Liver (tissue), 3 donors: ENCODE measurements around the gene RARG.

Source experiments
- FOXA2 ChIP-seq: IDR thresholded peaks from 2 replicates; pipeline ENCODE4 v1.6.1; 2016; ENCODE audit warnings: antibody characterized with exemption
- GABPA ChIP-seq, 2 donors: IDR thresholded peaks in 1 of 2; conservative IDR thresholded peaks in 1 of 2; 2 replicates each; pipeline ENCODE4 v1.6.1; 2016; ENCODE audit warnings: antibody characterized with exemption in 2 of 2, mild to moderate bottlenecking in 1 of 2, moderate library complexity in 1 of 2
- JUND ChIP-seq, 2 donors: IDR thresholded peaks; 2 replicates each; pipeline ENCODE4 v1.6.1; 2016; ENCODE audit warnings: antibody characterized with exemption in 2 of 2
- NR2F2 ChIP-seq: IDR thresholded peaks from 2 replicates; pipeline ENCODE4 v1.6.1; 2016; ENCODE audit warnings: antibody characterized with exemption
- RAD21 ChIP-seq, 2 donors: IDR thresholded peaks; 2 replicates each; pipeline ENCODE4 v1.6.1; 2016; ENCODE audit warnings: antibody characterized with exemption in 2 of 2, mild to moderate bottlenecking in 2 of 2
- TAF1 ChIP-seq: conservative IDR thresholded peaks from 2 replicates; pipeline ENCODE4 v1.6.1; 2016; ENCODE audit warnings: antibody characterized with exemption, mild to moderate bottlenecking
- YY1 ChIP-seq: IDR thresholded peaks from 2 replicates; pipeline ENCODE4 v1.6.1; 2016; ENCODE audit warnings: antibody characterized with exemption, mild to moderate bottlenecking
- TF ChIP-seq, protein P1 (sequence below): fragments of 150-350 bp; IDR thresholded peaks from 2 replicates; pipeline ENCODE4 v1.5.1; 2017; ENCODE audit warnings: improper control_type of control experiment, low read depth, low read length; ENCODE audit not compliant: missing input control
- TF ChIP-seq, protein P2 (sequence below): IDR thresholded peaks from 2 replicates; pipeline ENCODE4 v1.6.1; 2016; ENCODE audit warnings: antibody characterized with exemption
- TF ChIP-seq, protein P3 (sequence below): IDR thresholded peaks from 2 replicates; pipeline ENCODE4 v1.6.1; 2016; ENCODE audit warnings: antibody characterized with exemption, mild to moderate bottlenecking
- TF ChIP-seq, protein P4 (sequence below): IDR thresholded peaks from 2 replicates; pipeline ENCODE4 v1.6.1; 2016; ENCODE audit warnings: antibody characterized with exemption
- donor health status: healthy.
- donor health status: healthy.

DNA sequence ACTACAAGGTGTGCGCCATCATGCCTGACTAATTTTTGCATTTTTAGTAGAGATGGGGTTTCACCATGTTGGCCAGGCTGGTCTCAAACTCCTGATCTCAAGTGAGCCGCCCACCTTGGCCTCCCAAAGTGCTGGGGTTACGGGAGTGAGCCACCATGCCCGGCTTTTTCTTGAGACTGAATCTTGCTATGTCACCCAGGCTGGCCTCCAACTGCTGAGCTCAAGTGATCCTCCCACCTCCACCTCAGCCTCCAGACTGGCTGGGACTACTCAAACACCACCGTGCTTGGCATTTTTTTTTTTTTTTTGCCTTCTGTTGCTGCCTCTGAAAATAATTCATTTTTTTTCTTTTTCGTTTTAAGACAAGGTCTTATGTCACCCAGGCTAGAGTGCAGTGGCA is 27.9 kb upstream of the RARG start:
- TF ChIP-seq, protein P1, sequence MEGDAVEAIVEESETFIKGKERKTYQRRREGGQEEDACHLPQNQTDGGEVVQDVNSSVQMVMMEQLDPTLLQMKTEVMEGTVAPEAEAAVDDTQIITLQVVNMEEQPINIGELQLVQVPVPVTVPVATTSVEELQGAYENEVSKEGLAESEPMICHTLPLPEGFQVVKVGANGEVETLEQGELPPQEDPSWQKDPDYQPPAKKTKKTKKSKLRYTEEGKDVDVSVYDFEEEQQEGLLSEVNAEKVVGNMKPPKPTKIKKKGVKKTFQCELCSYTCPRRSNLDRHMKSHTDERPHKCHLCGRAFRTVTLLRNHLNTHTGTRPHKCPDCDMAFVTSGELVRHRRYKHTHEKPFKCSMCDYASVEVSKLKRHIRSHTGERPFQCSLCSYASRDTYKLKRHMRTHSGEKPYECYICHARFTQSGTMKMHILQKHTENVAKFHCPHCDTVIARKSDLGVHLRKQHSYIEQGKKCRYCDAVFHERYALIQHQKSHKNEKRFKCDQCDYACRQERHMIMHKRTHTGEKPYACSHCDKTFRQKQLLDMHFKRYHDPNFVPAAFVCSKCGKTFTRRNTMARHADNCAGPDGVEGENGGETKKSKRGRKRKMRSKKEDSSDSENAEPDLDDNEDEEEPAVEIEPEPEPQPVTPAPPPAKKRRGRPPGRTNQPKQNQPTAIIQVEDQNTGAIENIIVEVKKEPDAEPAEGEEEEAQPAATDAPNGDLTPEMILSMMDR, result no peak
- TF ChIP-seq, protein P2, sequence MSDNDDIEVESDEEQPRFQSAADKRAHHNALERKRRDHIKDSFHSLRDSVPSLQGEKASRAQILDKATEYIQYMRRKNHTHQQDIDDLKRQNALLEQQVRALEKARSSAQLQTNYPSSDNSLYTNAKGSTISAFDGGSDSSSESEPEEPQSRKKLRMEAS, result no peak
- TF ChIP-seq FOXA2, result no peak
- no peak for TF ChIP-seq TAF1
- no peak for TF ChIP-seq JUND (IDR thresholded peaks at IDR 0.05)
- no peak for TF ChIP-seq RAD21 (IDR thresholded peaks at IDR 0.05)
- TF ChIP-seq NR2F2, result no peak
- TF ChIP-seq, protein P3, sequence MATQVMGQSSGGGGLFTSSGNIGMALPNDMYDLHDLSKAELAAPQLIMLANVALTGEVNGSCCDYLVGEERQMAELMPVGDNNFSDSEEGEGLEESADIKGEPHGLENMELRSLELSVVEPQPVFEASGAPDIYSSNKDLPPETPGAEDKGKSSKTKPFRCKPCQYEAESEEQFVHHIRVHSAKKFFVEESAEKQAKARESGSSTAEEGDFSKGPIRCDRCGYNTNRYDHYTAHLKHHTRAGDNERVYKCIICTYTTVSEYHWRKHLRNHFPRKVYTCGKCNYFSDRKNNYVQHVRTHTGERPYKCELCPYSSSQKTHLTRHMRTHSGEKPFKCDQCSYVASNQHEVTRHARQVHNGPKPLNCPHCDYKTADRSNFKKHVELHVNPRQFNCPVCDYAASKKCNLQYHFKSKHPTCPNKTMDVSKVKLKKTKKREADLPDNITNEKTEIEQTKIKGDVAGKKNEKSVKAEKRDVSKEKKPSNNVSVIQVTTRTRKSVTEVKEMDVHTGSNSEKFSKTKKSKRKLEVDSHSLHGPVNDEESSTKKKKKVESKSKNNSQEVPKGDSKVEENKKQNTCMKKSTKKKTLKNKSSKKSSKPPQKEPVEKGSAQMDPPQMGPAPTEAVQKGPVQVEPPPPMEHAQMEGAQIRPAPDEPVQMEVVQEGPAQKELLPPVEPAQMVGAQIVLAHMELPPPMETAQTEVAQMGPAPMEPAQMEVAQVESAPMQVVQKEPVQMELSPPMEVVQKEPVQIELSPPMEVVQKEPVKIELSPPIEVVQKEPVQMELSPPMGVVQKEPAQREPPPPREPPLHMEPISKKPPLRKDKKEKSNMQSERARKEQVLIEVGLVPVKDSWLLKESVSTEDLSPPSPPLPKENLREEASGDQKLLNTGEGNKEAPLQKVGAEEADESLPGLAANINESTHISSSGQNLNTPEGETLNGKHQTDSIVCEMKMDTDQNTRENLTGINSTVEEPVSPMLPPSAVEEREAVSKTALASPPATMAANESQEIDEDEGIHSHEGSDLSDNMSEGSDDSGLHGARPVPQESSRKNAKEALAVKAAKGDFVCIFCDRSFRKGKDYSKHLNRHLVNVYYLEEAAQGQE, result no peak
- TF ChIP-seq, protein P4, sequence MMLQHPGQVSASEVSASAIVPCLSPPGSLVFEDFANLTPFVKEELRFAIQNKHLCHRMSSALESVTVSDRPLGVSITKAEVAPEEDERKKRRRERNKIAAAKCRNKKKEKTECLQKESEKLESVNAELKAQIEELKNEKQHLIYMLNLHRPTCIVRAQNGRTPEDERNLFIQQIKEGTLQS, result no peak
- no peak for TF ChIP-seq GABPA (IDR thresholded peaks at IDR 0.05 in 1 of 2, conservative IDR thresholded peaks at IDR 0.05 in 1 of 2)
- TF ChIP-seq YY1, result no peak
